NCI-H2227 (cell line): ENCODE results near the gene NRP1.

Experiments used
- DNase-seq: peaks from one replicate; lab custom pipeline; 2025; ENCODE audit not compliant: unreplicated experiment; lab: John Stamatoyannopoulos, UW

The NRP1 gene

DNA sequence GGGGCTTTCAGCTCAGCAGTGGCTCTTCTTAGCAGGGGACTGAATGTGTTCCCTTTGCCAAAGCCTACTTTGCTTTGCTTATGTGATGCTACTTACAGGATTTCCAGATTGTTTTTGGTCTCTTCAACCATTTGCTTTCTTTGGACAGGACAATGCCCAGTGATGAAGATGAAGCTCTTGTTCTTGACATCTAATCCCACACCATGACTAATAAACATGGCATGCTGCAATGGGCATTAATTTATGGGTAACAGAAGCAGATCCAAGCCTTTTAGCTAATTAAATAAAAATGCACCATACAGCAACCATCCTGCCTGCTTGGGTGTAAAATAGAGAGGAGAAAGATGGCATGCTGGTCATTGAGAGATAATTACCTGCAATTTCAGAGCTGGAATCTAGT is 200.9 kb downstream of the NRP1 start:
- DNase-seq = no peak

DNA sequence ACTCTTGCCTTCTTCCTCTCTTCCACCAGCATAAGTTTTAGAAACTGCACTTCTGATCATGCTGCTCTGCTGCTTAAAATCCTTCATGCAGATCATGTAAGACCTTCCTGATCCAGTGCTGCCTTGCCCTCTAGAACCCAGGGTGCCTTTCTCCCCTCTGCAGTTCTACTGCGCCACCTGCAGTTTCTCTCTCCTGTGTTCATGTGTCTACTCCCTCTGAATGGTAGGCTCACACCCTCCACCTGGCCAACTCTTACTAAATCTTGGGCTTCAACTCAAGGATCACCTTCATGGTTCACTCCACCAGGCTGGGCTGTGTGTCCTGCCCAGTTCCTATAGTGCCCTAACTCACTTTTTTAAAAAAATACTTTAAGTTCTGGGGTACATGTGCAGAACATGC is 201.8 kb downstream of the NRP1 start:
- no peak for DNase-seq

DNA sequence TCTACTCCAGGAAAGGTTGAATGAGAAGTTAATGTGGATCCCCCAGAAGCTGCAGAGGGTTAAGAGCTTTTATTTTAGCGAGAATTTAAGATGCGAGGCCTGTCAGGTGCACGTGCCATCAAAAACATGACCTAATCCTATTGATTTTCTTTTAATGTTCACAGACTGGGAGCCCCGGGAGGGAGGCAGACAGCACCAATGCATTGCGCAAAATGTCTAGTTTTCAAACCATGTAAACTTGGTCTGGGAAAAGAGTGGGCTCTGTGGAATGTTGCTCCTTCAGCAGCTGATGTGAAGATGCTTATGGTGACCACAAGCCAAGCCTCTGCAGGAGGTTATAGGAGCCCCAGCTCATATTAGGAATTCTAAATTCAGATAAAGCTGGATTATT is 204.5 kb downstream of the NRP1 start:
- no peak for DNase-seq

DNA sequence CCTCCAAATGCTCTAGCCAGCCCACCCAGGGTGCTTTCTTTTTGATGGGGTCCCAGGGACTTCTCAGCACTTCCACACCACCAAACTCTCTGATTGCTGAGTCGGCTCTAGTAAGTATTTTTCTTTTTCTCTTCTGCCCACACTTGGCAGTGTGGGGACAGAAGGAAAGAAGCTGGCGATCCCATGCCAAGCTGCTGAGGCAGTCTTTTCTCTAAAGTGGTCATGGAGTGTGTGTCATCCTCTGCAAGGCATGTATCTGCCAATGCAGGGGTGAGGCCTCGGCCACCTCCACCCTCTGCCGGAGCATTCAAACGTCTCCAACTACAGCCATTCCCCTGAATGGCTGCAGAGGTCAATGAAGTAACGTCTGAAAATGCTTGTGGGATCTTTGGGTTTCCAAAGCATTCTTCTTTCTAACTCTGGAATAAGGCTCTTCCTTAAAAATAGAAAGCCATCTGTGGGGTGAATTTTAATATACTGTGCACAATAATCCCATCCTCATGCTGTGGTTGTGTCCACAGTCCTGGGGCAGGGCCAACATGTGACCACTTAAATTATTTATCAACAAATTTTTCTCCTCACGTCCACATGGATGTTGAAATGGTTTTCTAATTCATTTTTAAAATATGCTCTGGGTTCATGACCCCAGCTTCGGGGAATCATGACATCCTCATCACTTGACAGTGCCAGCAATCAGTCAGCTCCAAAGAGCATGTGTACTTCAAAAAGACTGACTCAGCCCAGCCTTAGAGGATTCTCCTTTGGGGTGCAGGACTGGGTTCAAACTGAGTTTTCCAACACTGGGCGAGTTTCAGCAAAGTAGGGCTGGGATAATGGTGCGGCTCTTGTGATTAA is 205.1 kb downstream of the NRP1 start:
- no peak for DNase-seq

DNA sequence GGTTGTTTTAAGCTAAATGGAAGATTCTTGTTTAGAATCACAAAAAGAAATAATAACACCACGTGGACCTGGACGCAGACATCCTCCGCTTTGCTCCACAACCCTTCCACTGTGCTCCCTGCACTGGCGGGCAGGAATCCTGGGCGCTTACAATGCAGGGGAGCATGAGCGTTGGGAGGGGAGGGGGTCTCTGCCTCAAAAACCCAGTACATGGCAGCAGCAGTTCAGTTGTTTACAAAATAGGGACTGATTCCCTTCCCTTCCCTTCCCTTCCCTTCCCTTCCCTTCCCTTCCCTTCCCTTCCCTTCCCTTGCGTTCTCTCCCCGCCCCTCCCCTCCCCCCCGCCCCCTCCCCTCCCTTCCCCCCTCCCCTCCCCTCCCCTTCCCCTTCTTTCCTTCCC is 206.8 kb downstream of the NRP1 start:
- DNase-seq = no peak
